ENCODE measurements around the gene UBE2I.

GRCh38 chr16:1299012-1299867 is 10.2 kb upstream of the UBE2I start:
- TF ChIP-seq ZEB2 (tag by site-specific recombination; IDR thresholded peaks at IDR 0.05): no peak
- no peak for TF ChIP-seq CTCF (tag by site-specific recombination; IDR thresholded peaks at IDR 0.05)
- no peak for TF ChIP-seq ZNF155 (tag by site-specific recombination; IDR thresholded peaks at IDR 0.05)

Data from HEK293 (cell line).